ENCODE results near the gene NEUROG2.

DNA sequence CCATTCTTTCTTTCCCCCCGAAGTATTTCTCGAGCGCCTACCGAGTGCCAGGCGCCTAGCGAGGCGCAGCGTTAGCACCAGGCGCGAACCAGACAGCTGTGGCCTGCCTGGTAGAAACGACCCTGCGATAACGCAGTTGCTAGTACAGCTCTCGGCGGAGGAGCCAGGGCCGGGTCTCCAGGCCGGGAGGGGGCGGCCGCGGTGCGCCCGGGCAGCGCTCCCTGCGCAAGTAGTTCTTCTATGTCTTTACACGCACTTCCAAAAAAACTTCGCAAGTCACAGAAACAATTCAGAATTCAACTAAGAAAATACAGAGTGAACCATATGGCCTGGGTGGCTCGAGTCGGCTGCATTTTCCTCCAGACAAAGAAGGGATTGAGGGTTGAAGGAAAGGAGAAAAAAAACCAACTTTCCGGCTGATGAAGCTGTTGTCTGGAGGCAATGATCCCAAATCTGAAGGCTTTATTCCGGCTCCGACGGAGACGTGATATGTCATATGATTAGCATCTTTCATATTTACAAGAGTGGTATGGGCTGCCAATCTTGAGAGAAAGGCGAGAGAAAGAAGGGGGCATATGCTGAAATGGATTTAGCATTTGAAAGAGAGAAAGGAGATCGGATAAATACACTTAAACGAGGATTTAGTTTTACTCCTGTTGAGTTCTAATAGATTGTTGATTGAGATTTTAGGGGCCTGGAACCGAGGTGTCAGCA lies 7.2 kb upstream of the NEUROG2 start:
- TF ChIP-seq EZH2phosphoT487 (IDR thresholded peaks at IDR 0.05; ENCODE audit: low read depth), result no peak
- TF ChIP-seq, protein P1, sequence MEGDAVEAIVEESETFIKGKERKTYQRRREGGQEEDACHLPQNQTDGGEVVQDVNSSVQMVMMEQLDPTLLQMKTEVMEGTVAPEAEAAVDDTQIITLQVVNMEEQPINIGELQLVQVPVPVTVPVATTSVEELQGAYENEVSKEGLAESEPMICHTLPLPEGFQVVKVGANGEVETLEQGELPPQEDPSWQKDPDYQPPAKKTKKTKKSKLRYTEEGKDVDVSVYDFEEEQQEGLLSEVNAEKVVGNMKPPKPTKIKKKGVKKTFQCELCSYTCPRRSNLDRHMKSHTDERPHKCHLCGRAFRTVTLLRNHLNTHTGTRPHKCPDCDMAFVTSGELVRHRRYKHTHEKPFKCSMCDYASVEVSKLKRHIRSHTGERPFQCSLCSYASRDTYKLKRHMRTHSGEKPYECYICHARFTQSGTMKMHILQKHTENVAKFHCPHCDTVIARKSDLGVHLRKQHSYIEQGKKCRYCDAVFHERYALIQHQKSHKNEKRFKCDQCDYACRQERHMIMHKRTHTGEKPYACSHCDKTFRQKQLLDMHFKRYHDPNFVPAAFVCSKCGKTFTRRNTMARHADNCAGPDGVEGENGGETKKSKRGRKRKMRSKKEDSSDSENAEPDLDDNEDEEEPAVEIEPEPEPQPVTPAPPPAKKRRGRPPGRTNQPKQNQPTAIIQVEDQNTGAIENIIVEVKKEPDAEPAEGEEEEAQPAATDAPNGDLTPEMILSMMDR (IDR thresholded peaks at IDR 0.05; ENCODE audit: low read depth, low read length), result peak; percentile 53
